GM19324 (cell line): ENCODE measurements around the gene COL4A2.

ENCODE experiments used
- ATAC-seq: cut with Tn5 transposase; IDR thresholded peaks from one replicate; pipeline ENCODE4 v1.9.1; 2021; ENCODE audit warnings: mild to moderate bottlenecking, moderate library complexity; ENCODE audit not compliant: unreplicated experiment, low FRiP score

Gene COL4A2

DNA sequence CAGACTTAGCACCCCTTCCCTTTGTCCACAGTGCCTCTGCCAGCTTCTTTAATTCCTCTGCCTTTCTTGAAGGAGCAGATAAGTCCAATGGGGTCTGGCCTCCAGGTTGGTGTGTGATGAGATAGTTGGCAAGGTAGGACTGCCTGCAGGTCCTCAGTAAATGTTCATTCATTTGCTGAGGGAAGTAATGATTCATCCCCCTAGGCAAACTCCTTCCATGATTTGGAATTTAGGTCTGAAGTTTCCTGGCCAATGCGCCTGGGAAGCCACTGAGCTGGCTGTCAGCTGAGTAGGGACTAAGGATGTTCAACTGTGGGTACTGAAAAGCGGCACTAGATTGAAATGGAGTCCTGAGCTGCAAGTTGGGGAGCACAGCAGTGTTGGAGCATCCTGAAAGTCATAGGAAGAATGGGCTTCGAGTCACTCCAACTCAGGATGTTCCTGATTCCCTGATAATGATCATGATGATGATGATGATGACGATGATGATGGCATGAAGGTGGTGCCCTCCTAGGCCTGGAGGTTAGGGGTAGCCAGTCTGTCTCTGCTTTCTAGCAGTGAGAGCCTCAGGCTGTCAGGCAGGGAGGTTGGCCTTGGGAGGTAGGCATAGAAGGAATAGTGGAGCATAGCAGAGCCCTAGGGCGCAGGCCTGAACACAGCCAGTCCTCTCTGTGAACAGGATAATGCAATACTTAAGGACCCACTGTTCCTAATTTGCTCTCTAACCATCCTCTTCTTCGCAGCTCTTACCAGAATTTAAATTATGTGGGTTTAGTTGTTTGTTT, 44.7 kb downstream of the COL4A2 start:
- ATAC-seq, result no peak

DNA sequence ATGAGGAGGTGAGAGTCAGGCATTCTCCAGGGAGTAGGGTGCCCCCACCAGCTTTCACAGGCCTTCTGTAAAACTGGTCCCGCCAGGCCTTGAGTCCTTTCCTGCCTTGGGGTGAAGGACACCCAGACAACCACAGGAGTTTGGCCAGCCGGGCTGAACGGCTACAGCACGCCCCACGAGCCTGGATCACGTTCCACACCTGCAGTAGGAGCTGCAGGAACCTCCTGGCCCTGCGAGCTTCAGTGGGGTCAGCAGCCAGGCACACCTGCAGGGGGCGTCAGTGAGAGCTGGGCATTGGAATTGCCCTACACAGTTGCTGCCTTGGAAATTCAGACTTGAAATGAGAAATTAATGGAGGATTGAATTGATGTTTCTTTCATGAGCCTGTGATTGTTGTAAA, 45.7 kb downstream of the COL4A2 start:
- no peak for ATAC-seq

DNA sequence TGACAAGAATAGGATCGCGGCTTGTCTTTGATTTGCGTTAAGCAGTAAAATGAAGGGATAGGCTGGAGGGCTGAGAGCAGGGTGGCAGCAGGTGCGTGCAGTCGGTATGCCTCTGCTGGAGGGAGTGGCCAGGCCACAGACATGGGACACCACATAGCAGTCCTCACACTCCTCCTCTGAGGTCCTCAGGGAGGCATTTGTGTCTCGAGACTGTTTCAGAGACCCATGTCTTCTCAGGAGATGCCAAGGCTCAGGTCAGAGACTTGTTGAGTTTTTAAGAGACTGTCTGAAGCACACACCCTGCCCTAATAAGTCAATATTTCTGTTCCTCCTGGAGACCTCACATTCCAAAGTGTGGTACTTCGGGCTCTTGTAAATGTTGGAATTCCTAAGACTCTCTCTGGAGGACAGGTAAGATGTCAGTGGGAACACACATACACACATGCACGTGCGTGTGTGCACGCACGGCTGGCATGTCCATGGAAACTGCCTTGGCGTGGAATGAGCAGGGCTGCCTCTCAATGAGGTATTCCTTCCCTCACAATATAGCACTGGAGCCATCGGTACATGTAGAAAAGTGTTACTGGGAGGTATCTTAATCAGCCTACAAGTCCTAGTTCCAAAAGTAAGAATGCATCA, 46.4 kb downstream of the COL4A2 start:
- ATAC-seq, result no peak

DNA sequence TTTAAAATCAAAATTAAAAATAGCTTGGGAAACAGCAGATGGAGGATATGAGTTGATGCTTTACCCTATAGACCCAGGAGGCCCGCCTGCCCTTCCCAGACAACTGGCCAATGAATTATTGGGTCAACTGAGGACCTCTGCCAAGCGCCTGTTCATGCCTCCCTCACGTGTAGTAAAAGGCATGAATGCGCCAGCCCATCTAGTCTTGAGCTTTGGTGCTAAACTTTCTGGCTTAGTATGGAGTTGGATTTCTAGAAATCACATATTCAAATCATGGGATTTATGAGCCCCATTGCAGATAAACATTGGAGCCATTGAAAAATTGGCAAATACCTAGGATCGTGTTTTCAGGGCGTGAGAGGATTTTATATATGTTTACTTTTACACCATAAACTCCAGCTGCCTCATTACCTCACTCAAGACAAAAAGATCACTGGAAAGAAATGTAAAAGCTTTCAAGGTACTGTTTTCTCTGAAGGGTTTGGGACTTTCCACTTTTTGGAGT, 47.1 kb downstream of the COL4A2 start:
- ATAC-seq, result no peak

- no peak for ATAC-seq
Observed at GRCh38 chr13:110354715-110355473, 47.8 kb downstream of the COL4A2 start.

DNA sequence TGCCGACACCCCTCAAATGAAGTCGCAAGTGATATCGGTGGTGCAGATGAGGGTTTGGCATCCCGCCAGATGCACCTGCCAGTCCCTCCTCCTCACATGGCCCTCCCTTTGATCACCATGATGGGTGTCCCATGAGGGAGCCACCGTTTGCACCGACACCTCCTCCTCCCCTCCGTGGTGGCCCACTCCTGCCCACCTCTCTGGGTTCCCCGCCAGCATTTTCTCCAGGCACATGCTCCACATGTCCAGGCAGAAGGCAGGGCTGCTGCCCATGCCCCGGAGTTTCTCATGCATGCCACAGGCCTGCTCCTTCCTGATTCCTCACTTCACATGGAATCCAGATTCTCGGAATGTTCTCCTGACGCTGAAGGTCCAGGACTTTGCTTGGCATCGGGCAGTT, 49.3 kb downstream of the COL4A2 start:
- no peak for ATAC-seq

- no peak for ATAC-seq
Observed at GRCh38 chr13:110358381-110358780, 51.3 kb downstream of the COL4A2 start.

DNA sequence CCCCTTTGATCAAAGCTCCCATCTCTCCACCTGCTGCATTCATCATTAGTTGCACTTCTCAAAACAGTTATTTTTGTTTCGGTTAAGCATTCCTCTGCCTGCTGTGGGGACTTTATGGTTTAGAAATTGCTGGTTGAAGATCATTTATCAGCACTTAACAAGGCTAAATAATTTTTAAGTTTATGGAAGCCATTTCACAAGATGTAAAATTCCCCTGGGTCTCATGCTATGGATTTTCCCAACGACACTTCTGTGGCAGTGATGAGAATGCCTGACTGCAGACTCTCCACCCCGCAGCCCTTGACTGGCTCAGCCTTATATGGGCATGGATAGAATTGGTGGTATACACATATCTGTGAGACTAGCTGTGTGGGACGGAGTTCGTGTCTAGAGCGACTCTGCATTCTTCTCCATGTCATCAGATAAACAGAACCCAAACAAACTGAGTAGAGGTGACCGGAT, 52.8 kb downstream of the COL4A2 start:
- no peak for ATAC-seq

- ATAC-seq, result no peak
Observed at GRCh38 chr13:110360598-110360997, 53.5 kb downstream of the COL4A2 start.

- ATAC-seq, result no peak
Observed at GRCh38 chr13:110361365-110361911, 54.4 kb downstream of the COL4A2 start.

GRCh38 chr13:110363010-110363409, 55.9 kb downstream of the COL4A2 start:
- no peak for ATAC-seq

- ATAC-seq, result no peak
Observed at GRCh38 chr13:110364081-110364480, 57.0 kb downstream of the COL4A2 start.

DNA sequence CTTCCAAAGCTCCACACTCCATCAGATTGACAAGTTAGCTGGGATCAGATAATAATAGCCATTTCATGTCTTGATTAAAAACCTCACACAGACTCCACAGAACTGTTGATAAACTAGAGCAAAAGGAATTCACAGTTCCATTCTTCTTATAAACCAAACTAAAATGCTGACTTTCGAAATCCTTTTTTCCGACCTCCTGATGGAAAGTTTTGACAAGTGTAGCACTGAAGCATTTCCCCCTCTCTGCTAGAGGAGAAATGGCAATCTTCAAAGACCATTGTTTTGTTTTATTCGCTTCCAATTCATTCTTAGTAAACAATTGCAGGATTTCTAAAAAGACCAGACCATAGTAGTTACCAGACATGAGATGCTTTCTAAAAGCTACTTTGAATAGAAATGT, 58.8 kb downstream of the COL4A2 start:
- ATAC-seq, result no peak

GRCh38 chr13:110366733-110367132, 59.6 kb downstream of the COL4A2 start:
- ATAC-seq, result no peak

GRCh38 chr13:110367620-110368019, 60.5 kb downstream of the COL4A2 start:
- no peak for ATAC-seq

DNA sequence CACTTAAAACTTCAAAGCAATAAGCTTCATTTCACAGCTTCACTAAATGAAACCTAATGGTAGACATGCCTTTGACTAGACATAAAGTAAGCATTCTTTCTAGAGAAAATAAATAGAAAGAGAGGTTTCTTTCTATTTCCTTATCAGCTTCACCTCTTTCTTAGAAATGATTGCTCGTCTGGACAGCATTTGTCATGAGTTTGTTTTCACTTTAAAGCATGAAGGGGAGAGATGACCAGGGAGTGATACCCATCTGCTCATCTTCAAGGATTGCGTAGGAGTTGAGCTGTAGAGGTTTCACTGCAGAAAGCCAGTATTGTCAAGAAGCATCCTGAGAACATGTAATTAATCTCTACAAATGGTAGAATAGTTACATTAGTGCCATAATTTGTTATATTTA, 61.3 kb downstream of the COL4A2 start:
- no peak for ATAC-seq

GRCh38 chr13:110369400-110369799, 62.3 kb downstream of the COL4A2 start:
- ATAC-seq, result no peak

- no peak for ATAC-seq
Observed at GRCh38 chr13:110371550-110372465, 64.7 kb downstream of the COL4A2 start.

- ATAC-seq, result no peak
Observed at GRCh38 chr13:110372676-110373075, 65.6 kb downstream of the COL4A2 start.

DNA sequence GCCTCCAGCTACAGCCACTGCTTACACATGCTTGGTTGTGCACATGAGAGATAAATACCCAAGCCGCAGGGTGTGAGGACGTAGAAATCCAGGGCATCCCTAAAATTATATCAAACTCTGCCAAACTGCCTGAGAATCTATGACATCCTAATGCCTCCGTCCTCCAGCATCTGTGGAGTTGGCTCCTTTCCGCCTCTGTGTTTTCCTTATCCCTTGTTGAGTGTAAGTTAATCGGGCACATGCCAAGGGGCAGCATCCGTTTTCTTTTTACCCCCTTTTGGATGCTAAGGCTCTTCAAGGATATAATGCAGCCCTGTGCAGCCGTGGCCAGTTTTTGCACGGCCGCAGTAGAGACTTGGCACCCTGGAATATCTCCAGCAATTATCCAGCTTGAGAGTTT, 66.5 kb downstream of the COL4A2 start:
- no peak for ATAC-seq
